Stimulated activated CD8-positive, alpha-beta memory T cell treated with anti-CD3 and anti-CD28 coated beads, Interleukin-15, amount 100 ng/mL, for 48 hours (primary cell): ENCODE results near the gene RNF128.

ENCODE experiments used
- DNase-seq, 2 donors: peaks; one replicate each; pipeline ENCODE4 v3.0.0-alpha.2; 2020; ENCODE audit warnings: low read depth in 2 of 2

Gene RNF128, protein sequence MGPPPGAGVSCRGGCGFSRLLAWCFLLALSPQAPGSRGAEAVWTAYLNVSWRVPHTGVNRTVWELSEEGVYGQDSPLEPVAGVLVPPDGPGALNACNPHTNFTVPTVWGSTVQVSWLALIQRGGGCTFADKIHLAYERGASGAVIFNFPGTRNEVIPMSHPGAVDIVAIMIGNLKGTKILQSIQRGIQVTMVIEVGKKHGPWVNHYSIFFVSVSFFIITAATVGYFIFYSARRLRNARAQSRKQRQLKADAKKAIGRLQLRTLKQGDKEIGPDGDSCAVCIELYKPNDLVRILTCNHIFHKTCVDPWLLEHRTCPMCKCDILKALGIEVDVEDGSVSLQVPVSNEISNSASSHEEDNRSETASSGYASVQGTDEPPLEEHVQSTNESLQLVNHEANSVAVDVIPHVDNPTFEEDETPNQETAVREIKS

DNA sequence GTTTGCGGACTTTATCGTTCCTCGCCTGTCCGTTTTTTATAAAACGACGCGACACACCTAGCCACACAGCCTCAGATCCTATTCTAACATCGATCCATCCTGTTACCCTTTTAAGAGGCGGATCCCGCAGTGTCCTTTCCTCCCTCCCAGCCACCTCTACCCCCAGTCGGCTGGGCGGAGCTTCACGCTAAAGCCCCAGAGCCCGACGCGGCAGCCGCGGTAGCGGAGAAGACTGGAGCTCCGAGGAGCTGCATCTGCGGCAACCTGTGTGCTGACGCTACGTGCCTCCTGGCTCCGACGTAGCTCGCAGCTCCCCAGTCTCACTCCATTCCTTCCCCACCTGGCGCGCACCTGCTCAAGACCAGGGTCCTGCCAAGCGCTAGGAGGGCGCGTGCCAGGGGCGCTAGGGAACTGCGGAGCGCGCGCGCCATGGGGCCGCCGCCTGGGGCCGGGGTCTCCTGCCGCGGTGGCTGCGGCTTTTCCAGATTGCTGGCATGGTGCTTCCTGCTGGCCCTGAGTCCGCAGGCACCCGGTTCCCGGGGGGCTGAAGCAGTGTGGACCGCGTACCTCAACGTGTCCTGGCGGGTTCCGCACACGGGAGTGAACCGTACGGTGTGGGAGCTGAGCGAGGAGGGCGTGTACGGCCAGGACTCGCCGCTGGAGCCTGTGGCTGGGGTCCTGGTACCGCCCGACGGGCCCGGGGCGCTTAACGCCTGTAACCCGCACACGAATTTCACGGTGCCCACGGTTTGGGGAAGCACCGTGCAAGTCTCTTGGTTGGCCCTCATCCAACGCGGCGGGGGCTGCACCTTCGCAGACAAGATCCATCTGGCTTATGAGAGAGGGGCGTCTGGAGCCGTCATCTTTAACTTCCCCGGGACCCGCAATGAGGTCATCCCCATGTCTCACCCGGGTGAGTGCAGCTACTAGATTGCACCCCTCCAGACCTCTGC lies at the start of gene RNF128:
Gene RNF128, plus strand, starts transcription at position 217 of the 953 bp plus-strand sequence. Its CDS starts 213 bp downstream, at position 430.
- DNase-seq: no peak

DNA sequence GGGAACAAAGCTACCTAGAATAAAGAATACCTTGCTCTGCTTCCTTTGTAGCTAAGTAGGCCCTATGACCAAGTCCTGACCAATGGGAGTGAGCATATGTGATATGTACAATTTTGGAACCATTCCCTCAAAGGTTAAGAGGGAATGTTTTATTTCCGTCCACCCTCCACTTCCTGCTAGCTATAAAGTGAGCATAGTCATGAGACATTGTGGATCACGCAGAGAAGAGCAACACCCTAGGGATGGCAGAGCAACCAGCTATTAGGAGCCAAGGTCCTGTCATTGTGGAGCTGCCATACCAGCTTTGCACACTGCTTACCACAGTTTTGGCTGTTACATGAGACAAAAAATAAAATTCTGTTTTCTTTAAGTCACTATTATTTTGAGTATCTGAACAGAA lies 45.8 kb upstream of the RNF128 start:
- DNase-seq: no peak

DNA sequence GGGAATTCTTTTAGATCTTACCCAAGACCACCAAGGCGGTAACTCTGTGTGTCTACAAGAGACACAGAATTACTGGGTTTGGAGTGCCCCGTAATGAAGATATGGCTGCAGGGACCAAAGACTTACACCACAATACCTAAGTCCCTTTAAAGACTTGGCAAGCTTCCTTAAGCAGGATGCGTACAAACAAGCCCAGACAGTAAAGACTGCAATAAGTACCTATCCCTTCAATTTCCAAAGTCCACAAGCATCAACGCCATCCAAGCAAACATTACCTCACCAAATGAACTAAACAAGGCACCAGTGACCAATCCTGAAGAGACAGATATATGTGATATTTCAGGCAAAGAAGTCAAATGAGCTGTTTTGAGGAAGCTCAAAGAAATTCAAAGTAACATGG lies 42.3 kb upstream of the RNF128 start:
- DNase-seq: no peak

DNA sequence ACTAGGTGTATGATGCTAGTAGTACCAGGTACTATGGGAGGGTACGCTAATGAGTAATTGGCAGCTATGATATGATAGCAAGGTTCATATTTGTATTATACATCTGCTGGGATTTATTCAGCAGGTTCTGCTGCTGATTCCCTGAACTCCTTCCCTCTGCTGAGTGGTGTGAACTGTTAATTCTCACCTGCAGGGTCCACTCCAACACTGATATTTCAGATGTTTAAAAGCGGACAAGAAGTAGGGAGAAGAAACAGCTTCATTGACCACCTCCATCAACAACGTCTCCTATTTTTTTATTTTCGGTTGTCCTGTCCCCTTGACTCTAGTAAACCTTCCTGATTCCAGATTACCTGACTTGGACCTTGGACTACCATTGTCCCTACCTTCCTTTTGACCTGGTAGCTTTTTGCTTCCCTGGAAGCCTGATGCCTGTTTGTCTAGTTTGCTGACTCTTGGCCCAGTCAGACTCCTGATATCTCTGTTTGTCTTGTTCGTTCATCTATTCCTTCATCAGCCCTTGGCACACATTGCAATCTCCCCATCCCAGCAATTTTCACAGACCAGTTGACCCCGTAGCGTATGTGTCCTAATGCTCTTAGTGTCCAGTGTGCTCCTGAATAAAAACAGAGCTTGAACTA lies 34.0 kb upstream of the RNF128 start:
- DNase-seq: no peak

DNA sequence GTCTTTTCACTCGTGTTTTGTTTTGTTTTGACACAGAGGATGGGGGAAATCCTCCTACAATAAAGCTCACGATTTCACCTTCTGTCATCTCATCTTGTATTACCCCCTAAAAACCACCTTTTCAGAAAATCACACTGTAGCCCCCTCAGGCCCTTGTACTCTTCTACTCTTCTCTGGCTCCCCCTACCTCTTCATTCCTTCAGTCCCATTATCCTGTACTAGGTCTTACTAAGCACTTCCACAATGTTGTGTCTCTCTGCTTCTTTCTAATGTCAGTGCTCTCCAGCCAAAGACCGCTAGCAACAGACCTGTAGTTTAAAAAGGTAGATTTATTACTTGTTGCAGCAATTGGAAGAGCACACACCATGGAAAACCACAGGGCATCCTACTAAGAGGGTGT lies 30.0 kb upstream of the RNF128 start:
- DNase-seq: no peak

DNA sequence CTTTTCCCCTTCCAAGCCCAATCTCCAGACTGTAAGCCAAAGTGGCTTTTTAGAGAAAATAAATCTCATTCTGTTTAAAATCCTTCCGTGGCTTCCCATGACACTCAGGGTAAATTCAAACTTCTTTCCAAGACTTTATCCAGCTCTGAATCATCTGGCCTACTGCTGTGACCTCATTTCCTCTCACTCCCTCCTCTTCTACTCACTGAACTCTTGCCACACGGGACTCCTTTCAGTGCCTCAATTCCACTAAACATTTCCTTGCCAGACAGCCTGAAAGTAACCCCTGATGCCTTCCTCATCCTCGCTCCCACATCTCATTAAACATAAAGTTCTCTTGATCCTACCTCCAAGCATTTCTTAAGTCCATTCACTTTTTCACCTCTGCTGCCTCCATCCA lies 27.8 kb upstream of the RNF128 start:
- no peak for DNase-seq

DNA sequence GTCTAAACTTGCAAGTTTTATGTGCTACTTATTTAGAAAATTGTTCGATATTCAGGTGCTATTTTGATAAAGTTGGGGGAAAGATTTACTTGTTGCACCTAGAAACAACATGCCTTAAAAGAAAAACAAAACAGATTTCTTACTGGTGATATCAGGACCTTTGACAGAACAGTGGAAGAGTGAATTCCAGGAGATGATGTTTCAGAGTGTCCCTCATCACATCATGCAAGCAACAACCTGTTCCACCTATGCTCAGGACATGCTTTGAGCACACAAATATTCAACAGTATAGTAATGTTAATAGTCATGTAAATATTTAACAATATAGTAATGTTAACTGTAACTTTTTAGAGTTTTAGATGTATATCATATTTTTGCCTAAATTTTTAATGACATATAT lies 23.9 kb upstream of the RNF128 start:
- DNase-seq: no peak

DNA sequence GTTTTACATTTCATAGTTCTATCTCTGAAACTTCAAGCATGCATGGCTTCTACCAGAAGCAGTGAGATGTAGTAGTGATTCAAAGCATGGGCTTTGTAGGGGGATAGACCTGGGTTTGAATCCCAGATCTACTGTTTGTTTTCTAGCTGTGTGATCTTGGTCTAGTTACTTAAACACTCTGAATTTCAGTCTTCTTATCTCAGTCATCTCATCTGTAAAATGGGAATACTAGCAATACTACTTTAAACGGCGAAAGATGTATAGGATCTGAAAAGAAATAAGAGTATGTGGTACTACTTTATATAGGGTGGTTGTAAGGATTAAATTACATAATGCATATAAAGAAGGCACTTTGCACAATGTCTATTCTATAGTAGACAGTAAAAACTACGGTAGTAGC lies 20.0 kb upstream of the RNF128 start:
- no peak for DNase-seq

DNA sequence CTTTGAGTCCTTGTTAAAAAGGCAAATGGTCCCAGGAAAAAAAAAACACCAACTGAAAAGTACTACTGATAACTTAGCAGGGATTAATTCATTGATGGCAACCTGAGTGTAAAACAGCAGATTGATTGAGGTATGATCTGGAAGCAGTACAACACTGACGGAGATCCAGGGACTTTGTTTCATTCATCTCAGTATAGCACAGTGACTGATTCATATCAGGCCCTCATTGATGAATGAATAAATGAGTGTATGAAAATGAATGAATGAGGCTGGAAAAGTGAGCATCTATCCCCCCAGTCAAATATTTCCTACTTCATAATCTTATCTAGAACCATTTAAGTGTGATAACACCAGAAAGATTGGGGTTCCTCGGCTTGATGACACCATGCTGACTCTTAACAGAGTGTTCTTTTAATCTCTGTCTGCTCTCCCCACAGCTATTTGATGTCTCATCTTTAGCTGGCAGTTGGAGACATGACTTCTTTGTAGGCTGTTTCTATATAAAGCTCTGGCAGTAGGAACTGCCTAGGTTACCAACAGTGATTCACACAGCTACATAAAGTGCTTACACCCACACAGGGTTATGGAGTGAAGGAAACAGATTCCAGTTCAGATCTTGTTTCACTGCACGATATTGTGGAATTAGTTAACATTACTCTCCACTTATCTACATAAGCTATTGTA lies 18.6 kb upstream of the RNF128 start:
- DNase-seq: no peak

DNA sequence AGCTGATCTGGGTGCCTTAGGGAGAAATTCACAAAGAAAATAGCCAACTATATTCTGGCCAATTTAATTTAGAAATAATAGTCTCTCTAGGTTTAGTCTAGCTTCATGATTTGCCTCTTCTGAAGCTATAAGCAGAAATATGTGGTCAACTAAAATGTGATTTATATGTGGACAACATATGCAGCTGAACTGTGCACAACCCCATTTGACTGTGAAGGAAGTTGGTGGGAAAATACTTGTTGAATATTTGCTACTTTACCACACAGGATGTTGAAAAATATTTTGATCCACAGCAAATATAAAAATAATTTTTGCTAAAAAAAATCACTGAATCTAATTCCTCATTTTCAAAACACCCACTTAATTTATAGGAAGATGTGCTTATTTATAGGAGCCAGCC lies 15.7 kb upstream of the RNF128 start:
- no peak for DNase-seq

DNA sequence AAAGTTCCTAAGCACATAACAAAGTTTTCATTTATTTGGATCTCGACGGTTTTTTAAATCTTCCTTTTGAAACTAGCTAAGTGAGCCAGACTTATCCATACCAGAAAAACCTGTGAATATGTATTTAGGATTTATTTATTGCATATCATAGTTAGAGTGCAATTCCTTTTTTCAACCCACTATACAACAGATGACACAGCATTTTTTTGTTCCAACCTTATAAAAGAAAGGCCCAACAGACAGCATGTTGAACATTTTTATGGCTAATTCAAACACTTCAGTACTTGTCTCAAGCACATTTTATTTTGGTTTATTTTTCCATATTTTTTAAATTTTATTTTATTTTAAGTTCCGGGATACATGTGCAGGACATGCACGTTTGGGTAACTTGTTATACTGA lies 15.1 kb upstream of the RNF128 start:
- no peak for DNase-seq

DNA sequence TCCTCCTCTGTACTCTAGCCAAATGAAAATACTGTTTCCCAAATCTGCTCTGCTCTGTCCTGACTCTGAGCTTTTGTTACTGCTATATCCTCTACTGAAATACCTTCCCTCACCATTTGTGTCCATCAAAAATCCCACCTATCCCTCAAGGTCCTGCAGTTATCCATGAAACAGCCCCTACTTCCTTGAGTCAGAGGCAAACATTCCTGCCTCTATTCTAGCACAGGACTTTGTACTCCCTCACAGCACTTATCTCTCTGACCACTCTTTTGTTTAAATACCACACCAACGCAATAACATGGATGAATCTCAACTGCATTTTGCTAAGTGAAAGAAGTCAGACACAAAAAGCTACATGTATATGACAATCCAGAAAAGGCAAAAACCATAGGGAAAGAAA lies 10.5 kb upstream of the RNF128 start:
- DNase-seq: no peak

DNA sequence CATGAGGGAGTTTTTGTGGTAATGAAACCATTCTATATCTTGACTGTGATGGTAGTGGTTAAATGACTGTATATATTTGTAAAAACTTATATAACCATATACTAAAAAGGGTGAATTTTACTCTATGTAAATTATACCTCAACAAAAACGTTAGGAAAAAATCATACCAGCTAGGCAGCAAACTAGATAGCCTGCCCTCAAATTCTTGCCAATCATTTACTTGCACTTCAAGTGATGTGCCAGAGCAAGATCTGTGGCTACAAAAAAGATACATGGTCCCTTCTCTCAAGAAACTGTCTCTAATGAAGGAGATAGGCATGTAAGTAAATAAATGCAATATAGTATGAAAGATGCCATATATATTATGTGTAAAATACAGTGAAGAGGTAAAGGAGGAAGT lies 10.0 kb upstream of the RNF128 start:
- no peak for DNase-seq

DNA sequence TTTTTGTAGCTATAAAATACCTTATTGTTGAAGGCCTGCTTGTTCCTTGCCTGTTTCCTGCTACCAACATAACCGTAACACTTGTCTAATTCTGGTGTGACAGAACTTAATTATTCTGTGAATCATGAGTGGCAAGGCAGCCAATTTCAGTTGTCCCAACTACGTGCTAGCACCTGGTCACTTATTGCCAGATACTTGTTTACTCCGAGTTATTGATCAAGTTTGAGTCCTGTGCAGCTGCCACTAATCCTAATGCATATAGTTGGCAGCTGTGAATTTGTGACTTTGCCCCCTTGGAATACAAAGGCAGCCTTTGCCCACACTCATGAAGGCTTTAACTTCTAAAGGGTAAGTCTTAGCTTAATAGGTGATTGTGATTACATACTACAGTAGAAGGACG lies 7.8 kb upstream of the RNF128 start:
- DNase-seq: no peak

DNA sequence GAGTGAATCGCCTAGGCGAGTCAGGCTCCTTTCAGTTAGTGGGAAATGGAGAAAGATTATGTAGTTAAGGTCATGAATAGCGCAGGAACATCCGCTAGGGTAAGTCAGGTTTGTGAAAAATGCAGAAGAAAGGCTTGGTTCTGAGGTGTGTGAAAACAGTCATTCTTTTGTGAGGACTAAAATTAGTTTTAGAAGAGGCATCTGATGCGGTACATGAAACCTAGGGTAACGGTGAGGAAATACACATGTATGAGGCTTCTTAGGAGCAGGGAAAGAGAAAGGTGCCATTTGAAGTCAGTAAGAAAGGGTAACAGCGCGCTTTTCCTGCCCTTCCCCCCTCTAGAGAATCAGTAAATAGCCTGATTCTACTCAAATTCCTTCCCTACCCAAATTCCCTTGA lies 570 bp upstream of the RNF128 start:
- DNase-seq: no peak

DNA sequence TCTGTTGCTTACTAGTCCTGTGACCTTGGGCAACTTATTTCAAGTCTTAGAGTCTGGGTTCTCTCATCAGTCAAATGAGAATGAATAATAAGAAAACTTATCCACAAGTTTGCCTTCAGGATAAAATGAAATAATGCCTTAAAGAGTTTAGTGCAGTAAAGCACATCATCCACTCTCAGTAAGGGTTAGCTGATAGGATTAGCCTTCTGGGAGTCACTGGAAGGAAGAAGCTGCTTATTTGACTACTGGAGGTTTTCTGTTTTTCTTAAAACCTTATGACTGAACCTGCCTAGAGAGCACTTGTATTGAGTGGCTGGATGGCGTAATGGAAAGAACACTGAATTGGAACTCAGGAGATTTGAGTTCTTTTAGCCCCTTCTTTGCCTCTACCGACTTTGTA lies 1.8 kb downstream of the RNF128 start:
- no peak for DNase-seq

DNA sequence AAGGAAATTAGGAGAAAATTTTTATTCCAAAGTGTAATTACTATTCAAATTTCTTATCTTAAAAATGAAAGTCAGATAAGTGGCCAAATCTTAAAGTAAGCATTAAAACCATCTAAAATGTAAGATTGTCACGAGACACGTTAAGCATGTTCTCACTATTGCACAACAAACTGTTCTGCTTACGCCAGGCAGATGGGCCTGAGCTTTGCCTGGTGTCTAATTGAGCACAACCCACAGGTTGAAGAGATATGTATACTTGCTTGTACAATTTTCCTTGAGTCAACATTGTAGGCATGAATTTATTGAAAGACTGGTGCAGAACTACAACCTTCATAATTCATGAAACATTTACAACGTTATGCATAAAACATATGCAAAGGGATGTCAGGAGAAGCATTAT lies 3.9 kb downstream of the RNF128 start:
- no peak for DNase-seq

DNA sequence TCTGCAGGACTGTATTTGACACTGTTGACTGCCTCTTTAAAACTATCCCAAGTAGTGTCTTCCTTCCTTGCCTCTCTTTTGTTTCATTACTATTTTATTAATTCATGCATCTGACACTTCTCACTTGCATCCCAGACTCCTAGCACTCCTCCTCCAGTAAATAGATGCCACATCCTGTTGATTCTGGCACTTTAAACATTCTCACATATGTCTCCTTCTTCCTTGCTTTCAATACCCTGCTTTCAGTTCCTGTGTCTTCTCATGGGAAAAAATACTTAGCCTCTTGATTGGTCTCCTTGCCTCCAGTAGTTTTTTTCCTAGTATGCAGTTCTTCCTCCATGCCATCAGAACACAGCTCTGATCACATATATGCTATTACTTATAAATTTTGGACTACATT lies 5.1 kb downstream of the RNF128 start:
- DNase-seq: no peak

DNA sequence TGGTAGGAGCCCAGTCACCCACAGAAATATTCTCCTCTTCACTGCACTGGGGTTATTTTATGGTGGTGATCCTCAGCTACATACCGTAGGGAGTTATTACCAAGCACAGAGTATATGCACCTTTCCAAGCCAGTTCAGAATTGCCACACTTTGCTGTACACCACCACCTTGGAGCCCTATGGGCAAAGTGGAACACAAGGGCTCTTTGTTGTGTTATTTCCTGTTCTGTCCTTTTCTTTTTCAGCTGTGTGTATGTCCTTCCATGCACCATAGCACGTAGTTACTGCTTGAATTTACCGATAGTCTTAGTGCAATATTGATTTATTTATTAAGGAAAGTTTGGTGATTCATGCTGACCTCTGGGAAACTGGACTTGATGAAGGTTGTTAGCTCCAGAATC lies 8.3 kb downstream of the RNF128 start:
- DNase-seq: no peak

DNA sequence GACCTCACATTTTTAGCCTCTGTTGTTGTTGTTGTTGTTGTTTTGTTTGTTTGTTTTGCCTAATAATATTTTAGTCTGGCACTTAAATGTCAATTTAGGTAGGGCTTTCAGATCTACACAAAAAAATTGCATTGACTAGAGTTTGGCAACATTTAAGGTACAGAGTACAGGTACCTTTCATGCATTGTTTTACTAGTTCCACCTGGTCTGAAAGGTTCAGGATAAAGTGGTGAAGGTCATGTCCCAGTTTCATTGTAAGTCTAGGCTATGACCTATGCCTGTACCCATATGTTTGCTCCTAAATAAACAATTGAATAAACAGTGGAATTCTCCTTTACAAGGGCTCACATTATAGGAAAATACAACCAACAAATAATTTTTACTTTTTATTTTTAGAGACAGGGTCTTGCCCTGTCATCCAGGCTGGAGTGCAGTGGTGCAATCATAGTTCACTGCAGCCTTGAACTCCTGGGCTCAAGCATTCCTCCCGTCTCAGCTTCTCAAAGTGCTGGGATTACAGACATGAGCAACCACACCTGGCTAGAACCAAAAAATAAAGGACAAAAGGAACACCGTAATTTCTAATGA lies 13.8 kb downstream of the RNF128 start:
- DNase-seq: no peak

DNA sequence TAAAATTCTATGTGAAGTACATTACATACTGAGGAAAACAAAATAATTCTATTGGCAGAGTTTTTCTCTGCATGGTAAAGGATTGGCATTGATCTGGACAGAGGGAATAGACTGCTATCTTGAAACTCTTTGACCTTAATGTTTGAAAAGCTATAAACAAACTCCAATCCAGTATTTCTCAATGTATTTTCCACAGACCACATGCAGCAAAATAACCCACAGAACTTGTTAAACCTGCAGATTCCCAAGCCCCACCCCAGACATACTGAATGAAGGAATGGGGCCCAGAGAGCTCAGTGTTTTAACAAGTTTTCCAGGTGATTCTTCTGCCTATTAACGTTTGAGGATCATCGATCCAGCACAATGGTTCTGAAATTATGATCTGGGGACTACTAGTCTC lies 15.7 kb downstream of the RNF128 start:
- DNase-seq: no peak
